GM23248 (cell line): ENCODE data around the gene ID1.

Experiments used
- EZH2 ChIP-seq: fragments of 200-600 bp; sonication (generic); IDR thresholded peaks from 2 replicates; pipeline ENCODE4 v1.6.1; 2018; ENCODE audit warnings: antibody characterized with exemption, mild to moderate bottlenecking; ENCODE audit not compliant: insufficient read depth, poor library complexity, severe bottlenecking
- EZH2phosphoT487 ChIP-seq: fragments of 200-600 bp; sonication (generic); IDR thresholded peaks from 2 replicates; pipeline ENCODE4 v1.6.1; 2018; ENCODE audit warnings: antibody characterized with exemption, moderate library complexity, mild to moderate bottlenecking, low read depth; ENCODE audit not compliant: insufficient read depth

GRCh38 chr20:31630187-31630790 lies 25.2 kb downstream of the ID1 start:
- TF ChIP-seq EZH2 (no peak), EZH2phosphoT487 (no peak)
